ENCODE data around the gene SERPIND1.

Gene SERPIND1

DNA sequence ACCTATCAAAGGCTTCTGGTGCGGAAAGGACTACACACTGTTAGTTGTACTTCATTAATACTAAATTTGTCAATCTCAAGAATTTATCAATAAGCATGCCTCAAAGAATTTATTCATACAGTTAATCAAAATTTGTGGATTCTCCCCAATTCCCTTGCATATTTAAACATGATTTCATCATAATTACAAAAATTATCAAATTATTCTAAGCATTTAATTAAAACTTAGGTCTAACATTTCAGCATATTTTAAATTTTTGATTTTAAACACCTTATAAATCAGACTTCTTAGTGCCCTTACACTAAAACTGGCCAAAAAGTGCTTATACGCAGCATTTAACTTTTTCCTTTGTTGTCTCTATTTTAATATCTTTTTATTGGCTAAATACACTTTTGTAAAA, 13.8 kb upstream of the SERPIND1 start:
- no peak for DNase-seq (ENCODE audit: low read depth in 2 of 2)
- TF ChIP-seq, protein P1, sequence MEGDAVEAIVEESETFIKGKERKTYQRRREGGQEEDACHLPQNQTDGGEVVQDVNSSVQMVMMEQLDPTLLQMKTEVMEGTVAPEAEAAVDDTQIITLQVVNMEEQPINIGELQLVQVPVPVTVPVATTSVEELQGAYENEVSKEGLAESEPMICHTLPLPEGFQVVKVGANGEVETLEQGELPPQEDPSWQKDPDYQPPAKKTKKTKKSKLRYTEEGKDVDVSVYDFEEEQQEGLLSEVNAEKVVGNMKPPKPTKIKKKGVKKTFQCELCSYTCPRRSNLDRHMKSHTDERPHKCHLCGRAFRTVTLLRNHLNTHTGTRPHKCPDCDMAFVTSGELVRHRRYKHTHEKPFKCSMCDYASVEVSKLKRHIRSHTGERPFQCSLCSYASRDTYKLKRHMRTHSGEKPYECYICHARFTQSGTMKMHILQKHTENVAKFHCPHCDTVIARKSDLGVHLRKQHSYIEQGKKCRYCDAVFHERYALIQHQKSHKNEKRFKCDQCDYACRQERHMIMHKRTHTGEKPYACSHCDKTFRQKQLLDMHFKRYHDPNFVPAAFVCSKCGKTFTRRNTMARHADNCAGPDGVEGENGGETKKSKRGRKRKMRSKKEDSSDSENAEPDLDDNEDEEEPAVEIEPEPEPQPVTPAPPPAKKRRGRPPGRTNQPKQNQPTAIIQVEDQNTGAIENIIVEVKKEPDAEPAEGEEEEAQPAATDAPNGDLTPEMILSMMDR (IDR thresholded peaks at IDR 0.05; ENCODE audit: low read depth, low read length) = no peak
- H3K4me3 ChIP-seq (replicated peaks in 1 of 2; ENCODE audit: low read depth in 2 of 2, low read length in 2 of 2) = no peak overlapping the region

DNA sequence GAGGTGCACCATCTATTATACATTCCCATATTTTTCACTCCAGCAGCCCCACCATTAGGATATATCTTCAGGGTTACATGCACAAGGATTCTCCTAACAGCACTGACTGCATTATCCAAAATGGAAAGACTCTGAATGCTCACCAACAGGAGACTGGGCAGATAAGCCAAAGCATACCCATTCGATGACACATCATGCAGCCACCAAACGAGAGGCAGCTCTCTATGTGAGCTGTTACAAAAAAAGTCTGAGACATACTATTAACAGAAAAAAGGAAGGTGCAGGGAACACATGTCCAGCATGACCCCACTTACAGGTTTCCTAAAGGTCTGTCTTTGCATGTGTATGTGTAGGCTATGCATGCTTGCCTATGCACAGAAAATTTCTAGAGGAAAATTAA, 12.4 kb upstream of the SERPIND1 start:
- TF ChIP-seq, protein P1 (IDR thresholded peaks at IDR 0.05; ENCODE audit: low read depth, low read length) = no peak
- peak in 1 of 2 donors; percentile 33 for DNase-seq (ENCODE audit: low read depth in 2 of 2)
- no peak overlapping the region for H3K4me3 ChIP-seq (replicated peaks in 1 of 2; ENCODE audit: low read depth in 2 of 2, low read length in 2 of 2)

DNA sequence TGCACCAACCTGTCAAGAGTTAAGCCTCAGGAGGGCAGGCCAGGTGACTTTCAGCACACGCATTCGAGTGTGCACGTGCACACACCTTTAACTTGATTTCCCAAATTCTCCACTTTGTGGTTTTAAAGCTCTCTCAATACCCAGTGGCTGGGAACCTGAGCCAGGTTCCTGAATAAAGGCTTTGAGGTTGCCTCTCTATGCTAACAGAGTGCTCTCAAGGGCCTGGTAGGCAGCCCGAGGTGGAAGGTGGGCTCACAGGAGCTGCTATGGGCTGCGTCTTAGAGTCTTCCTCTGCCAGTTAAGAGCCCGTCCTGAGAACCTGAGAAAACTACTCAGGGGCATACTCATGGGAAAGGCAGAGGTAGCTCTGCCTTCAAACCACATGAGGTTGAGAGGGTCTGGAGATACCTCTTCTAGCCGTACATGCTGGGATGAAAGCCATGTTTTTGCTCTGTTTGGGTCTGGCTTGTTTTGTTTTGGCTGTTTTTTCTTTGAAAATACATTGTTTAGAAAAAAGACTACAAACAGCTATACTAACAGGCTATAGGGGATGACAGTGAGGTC, 11.6 kb upstream of the SERPIND1 start:
- DNase-seq (ENCODE audit: low read depth in 2 of 2) = no peak
- TF ChIP-seq, protein P1 (IDR thresholded peaks at IDR 0.05; ENCODE audit: low read depth, low read length) = no peak
- no peak overlapping the region for H3K4me3 ChIP-seq (replicated peaks in 1 of 2; ENCODE audit: low read depth in 2 of 2, low read length in 2 of 2)

DNA sequence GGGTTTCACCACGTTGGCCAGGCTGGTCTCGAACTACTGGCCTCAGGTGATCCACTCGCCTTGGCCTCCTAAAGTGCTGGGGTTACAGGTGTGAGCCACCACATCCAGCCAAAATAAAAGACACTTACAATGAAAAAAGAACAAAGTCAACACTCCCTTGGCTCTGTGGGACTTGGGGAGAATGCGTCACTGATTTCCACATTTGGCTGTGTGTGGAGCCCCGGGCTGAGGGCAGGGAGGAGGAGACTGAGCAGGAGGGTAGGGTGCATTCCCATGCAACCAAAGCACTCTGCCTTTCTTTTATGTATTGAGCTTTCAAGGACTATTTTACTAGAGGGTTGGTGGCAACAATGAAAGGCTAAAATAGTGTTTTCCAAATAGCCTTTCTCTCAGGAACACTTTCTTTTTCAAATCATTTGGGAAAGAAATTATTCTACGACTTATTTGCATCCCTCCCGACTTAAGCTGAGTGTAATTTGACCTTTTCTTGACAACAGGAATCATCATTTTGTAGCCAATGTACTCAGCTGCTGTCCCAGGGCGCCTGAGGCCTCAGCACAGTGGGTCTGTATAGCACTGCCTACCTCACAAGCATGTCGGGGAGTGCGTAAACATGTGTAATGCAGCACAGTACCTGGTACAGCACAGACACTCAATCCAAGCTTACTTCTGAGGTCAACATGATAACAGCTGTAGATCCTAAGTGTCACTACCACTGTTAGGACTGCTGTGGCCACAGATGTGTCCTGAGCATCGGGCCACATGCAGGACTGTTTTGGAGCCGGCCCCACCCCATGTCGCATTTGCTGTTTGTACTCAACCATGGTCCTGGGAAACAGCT, 10.1 kb upstream of the SERPIND1 start:
- TF ChIP-seq, protein P1 (IDR thresholded peaks at IDR 0.05; ENCODE audit: low read depth, low read length) = no peak
- DNase-seq (ENCODE audit: low read depth in 2 of 2) = no peak
- H3K4me3 ChIP-seq (replicated peaks in 1 of 2; ENCODE audit: low read depth in 2 of 2, low read length in 2 of 2) = no peak overlapping the region

DNA sequence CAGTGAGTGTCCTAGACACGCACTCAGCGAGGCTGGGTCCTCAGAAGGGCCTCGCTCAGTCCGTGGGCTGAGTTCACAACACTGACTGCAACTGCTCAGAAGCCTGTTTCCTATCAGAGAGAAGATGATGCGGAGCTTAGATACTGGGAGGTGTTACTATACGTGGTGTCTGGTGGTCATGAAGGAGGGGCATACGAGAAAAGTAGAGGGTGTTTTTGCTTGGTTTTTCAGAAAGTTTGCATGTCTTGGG, 9.5 kb upstream of the SERPIND1 start:
- no peak for DNase-seq (ENCODE audit: low read depth in 2 of 2)
- TF ChIP-seq, protein P1 (IDR thresholded peaks at IDR 0.05; ENCODE audit: low read depth, low read length) = no peak
- H3K4me3 ChIP-seq (replicated peaks in 1 of 2; ENCODE audit: low read depth in 2 of 2, low read length in 2 of 2) = no peak overlapping the region

DNA sequence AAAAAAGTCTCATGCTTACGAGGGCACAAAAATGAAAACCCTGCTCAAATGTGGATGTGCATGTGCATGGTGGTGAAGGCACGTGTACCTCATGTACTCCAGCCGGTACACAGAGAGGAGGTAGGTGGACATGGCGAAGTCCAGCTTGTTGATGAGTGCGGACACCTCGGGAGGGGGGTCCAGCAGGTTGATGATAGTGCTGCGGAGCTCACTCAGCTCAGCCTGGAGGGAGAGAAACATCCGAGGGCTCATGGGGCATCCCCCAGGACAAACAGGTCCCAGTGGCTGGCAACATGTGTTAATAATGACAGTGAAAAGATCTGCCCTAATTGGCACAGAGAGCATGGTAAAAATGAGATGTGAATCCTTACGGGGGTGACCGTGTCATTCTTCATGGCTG, 9.2 kb upstream of the SERPIND1 start:
- H3K4me3 ChIP-seq (replicated peaks in 1 of 2; ENCODE audit: low read depth in 2 of 2, low read length in 2 of 2) = no peak overlapping the region
- TF ChIP-seq, protein P1 (IDR thresholded peaks at IDR 0.05; ENCODE audit: low read depth, low read length) = no peak
- DNase-seq (ENCODE audit: low read depth in 2 of 2) = no peak
